Measurements from ENCODE around the gene EPHA3.

DNA sequence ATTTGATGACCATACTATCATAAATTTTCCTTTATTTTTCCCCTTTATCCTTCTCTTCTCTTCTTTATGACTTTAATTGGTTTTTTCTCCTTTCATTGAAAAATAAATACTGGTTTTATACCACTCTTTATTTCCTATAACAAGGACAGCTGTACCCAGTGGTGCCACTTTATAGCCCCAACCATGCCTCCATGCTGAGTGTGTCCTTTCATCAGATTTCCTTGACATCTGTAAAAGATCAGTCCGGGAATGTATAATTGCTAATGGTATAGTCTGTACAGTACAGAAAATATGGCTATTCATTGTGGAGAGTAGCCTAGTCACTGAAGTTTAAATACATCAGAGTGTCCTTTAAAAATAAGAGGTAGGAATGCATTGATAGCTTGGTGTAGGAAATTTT is 74.6 kb downstream of the EPHA3 start:
- TF ChIP-seq, protein P1, sequence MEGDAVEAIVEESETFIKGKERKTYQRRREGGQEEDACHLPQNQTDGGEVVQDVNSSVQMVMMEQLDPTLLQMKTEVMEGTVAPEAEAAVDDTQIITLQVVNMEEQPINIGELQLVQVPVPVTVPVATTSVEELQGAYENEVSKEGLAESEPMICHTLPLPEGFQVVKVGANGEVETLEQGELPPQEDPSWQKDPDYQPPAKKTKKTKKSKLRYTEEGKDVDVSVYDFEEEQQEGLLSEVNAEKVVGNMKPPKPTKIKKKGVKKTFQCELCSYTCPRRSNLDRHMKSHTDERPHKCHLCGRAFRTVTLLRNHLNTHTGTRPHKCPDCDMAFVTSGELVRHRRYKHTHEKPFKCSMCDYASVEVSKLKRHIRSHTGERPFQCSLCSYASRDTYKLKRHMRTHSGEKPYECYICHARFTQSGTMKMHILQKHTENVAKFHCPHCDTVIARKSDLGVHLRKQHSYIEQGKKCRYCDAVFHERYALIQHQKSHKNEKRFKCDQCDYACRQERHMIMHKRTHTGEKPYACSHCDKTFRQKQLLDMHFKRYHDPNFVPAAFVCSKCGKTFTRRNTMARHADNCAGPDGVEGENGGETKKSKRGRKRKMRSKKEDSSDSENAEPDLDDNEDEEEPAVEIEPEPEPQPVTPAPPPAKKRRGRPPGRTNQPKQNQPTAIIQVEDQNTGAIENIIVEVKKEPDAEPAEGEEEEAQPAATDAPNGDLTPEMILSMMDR (IDR thresholded peaks at IDR 0.05; ENCODE audit: insufficient read depth, low read depth, low read length), result no peak
- no peak for TF ChIP-seq EZH2 (IDR thresholded peaks at IDR 0.05; ENCODE audit: insufficient read depth, low read length)

All from astrocyte (in vitro differentiated cells and primary cell).